Stimulated activated CD8-positive, alpha-beta memory T cell treated with anti-CD3 and anti-CD28 coated beads, Interleukin-15, amount 100 ng/mL, for 1 hour (primary cell): ENCODE results near the gene ASPHD1.
"Not testable (repeated sequence)": the region's sequence is repeated elsewhere in the genome, so short reads cannot be mapped to it uniquely, and the experiment has no call there.

Experiments used
- DNase-seq: peaks from one replicate; pipeline ENCODE4 v3.0.0-alpha.2; 2020; ENCODE audit warnings: low read depth

The ASPHD1 gene

GRCh38 chr16:29877266-29877961 lies 22.9 kb upstream of the ASPHD1 start:
- DNase-seq, result no peak

GRCh38 chr16:29878172-29878571 lies 22.1 kb upstream of the ASPHD1 start:
- DNase-seq, result no peak

GRCh38 chr16:29881050-29881449 lies 19.2 kb upstream of the ASPHD1 start:
- no peak for DNase-seq

GRCh38 chr16:29883987-29884386 lies 16.3 kb upstream of the ASPHD1 start:
- no peak for DNase-seq

- DNase-seq, result not testable (repeated sequence)
Observed at GRCh38 chr16:29889372-29889771, 10.9 kb upstream of the ASPHD1 start.

GRCh38 chr16:29891525-29892457 lies 8.5 kb upstream of the ASPHD1 start:
- no peak for DNase-seq

GRCh38 chr16:29892458-29892813 lies 7.9 kb upstream of the ASPHD1 start:
- DNase-seq, result no peak

- no peak for DNase-seq
Observed at GRCh38 chr16:29893553-29893952, 6.7 kb upstream of the ASPHD1 start.

GRCh38 chr16:29894352-29894751 lies 5.9 kb upstream of the ASPHD1 start:
- DNase-seq, result no peak

GRCh38 chr16:29896841-29897240 lies 3.4 kb upstream of the ASPHD1 start:
- no peak for DNase-seq

GRCh38 chr16:29897333-29897732 lies 3.0 kb upstream of the ASPHD1 start:
- no peak for DNase-seq

GRCh38 chr16:29898135-29898803 lies 2.0 kb upstream of the ASPHD1 start:
- DNase-seq, result no peak

GRCh38 chr16:29898804-29899515 lies 1.3 kb upstream of the ASPHD1 start:
- no peak for DNase-seq

GRCh38 chr16:29899516-29900101 lies 679 bp upstream of the ASPHD1 start, which contains the start of gene SEZ6L2:
Gene SEZ6L2 (minus strand): TSS chr16:29899550. CDS start chr16:29899019, 531 bp downstream.
- DNase-seq, result peak; percentile 61

- DNase-seq, result no peak
Observed at GRCh38 chr16:29900888-29901606, 759 bp downstream of the ASPHD1 start.

- no peak for DNase-seq
Observed at GRCh38 chr16:29901607-29901945, 1.3 kb downstream of the ASPHD1 start.

GRCh38 chr16:29903590-29903989 lies 3.3 kb downstream of the ASPHD1 start:
- DNase-seq, result no peak

GRCh38 chr16:29904947-29905346 lies 4.7 kb downstream of the ASPHD1 start:
- no peak for DNase-seq

GRCh38 chr16:29905668-29906067 lies 5.4 kb downstream of the ASPHD1 start:
- DNase-seq, result no peak

- no peak for DNase-seq
Observed at GRCh38 chr16:29906520-29907244, 6.4 kb downstream of the ASPHD1 start.
